Activated CD4-positive, alpha-beta T cell treated with anti-CD3 and anti-CD28 coated beads, Interleukin-2, Interleukin-6, amounts not matched to agents 100 ng/mL and 50 ng/mL, durations not matched to agents 16 hours and 8 hours (primary cell): ENCODE results near the gene VPS18.
A peak's percentile ranks its signal among the peaks of the same experiment; 100 is the strongest.
"Not testable (repeated sequence)": the region's sequence is repeated elsewhere in the genome, so short reads cannot be mapped to it uniquely, and the experiment has no call there.

ENCODE experiments used
- DNase-seq: peaks from one replicate; pipeline ENCODE4 v3.0.0-alpha.2; 2020

Gene VPS18, protein sequence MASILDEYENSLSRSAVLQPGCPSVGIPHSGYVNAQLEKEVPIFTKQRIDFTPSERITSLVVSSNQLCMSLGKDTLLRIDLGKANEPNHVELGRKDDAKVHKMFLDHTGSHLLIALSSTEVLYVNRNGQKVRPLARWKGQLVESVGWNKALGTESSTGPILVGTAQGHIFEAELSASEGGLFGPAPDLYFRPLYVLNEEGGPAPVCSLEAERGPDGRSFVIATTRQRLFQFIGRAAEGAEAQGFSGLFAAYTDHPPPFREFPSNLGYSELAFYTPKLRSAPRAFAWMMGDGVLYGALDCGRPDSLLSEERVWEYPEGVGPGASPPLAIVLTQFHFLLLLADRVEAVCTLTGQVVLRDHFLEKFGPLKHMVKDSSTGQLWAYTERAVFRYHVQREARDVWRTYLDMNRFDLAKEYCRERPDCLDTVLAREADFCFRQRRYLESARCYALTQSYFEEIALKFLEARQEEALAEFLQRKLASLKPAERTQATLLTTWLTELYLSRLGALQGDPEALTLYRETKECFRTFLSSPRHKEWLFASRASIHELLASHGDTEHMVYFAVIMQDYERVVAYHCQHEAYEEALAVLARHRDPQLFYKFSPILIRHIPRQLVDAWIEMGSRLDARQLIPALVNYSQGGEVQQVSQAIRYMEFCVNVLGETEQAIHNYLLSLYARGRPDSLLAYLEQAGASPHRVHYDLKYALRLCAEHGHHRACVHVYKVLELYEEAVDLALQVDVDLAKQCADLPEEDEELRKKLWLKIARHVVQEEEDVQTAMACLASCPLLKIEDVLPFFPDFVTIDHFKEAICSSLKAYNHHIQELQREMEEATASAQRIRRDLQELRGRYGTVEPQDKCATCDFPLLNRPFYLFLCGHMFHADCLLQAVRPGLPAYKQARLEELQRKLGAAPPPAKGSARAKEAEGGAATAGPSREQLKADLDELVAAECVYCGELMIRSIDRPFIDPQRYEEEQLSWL

DNA sequence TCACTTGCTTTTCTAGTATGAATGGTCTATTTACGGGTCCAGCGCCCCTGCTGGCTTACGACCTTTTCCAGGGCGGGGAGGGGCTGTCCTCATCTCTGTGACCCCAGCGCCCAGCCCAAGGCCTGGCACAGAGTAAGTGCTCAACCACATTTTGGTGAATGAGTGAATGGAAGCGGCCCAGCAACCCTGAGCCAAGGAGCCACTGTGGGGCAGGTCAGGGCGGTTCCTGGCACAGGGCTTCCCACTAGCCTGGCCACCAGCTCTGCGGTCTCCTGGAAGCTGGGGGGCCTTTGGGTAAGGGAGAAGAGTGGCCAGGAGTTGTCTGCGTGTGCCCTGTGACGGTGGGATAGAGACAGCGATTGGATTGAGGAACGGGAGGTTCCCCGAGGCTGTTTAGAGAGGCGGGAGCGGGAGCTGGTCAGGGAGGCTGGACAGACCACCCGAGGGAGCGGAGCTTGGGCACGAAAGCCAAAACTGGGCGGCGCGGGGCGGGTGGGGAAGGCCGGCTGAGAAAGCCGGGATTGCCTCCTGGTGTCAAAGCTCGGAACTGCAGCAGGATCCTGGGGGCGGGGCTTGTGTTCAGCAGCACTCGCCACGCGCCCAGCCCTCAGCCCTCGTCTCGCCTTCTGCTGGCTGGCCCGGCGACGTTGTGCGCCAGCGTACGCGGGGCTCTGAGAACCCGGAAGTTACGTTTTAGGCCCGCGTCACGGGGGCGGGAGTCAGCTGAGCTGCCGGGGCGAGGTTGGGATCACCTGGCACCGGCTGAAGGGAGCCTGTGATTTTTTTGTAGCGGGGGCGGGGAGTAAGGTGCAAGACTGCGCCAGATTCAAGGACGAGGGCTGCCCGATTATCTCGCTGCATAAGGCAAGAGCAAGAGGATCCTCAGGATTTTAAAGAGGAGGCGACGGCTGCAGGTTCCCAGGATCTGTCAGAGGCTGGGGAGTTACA is at the start of gene VPS18:
Gene VPS18 (plus strand): TSS at position 718 of the 948 bp plus-strand sequence. CDS start 319 bp downstream, outside the sequence.
- DNase-seq, result peak; percentile 99

DNA sequence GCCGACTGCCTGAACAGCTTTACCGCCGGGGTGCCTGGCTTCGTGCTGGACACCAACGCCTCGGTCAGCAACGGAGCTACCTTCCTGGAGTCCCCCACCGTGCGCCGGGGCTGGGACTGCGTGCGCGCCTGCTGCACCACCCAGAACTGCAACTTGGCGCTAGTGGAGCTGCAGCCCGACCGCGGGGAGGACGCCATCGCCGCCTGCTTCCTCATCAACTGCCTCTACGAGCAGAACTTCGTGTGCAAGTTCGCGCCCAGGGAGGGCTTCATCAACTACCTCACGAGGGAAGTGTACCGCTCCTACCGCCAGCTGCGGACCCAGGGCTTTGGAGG is 49.6 kb upstream of the VPS18 start:
- DNase-seq, result peak; percentile 34

DNA sequence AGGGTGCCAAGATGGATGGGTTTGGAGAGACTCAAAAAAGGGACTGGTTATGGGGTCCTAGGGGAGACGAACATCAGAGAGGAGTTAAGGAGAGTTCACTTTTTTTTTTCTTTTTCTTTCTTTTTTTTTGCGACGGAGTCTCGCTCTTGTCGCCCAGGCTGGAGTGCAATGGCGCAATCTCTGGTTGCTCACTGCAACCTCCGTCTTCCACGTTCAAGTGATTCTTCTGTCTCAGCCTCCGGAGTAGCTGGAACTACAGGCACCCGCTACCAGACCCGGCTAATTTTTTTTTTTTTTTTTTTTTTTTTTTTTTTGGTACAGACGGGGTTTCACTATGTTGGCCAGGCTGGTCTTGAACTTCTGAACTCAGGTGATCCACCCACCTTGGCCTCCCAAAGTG is 49.2 kb upstream of the VPS18 start:
- DNase-seq, result no peak

DNA sequence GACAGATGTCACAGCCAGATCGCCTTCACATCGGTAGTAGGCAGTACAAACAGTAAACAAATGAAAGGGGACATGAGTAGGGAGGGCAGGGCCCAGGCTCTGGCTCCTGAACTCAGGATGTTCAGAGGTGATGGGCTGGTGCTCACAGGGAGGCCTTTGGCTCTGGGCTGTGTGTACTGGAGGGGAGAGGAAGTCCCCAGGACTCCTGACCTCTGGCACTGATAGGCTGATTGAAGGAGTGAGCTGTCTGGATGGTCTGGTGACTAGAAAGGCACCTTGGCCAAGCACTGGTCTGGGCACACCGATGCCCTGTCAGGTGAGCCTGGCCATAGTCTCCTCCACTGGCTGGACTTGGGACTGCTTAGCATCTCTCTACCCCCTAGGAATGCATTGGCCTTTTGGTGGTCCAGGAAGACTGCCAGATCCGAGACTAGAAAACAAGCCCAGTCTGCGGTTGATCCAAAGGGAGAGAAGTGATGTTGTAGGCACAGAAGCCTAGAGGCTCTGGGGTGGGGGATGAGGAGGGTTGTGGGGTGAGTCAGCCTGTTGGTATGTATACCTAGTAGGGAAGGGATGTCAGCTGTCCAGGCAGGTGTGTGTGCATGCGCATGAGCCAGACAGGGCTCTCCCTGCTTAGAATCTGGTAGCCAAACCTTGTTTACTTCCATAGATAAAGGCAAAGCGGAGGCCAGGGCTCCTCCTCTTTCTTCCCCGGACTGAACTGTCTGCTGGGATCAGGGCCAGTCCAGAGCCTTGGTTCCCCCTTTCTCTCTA is 48.6 kb upstream of the VPS18 start:
- DNase-seq, result no peak

DNA sequence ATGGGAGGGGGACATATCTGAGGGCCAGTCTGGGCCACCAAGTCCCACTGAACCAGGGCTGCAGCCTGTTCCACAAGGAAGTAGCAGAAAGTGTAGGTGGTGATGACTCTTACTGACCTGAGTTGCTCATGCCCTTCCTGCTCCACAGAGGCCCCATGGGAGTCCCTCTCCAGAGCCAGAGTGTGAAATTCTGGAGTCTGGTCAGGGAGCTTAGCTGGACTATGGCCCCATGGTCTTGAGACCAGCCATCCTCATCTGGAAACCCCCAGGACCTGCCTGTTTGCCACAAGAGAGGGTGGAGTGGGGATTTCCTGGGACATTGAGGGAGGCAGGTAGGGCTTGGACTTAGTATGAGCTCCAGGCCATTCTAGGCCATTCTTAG is 47.4 kb upstream of the VPS18 start:
- no peak for DNase-seq

DNA sequence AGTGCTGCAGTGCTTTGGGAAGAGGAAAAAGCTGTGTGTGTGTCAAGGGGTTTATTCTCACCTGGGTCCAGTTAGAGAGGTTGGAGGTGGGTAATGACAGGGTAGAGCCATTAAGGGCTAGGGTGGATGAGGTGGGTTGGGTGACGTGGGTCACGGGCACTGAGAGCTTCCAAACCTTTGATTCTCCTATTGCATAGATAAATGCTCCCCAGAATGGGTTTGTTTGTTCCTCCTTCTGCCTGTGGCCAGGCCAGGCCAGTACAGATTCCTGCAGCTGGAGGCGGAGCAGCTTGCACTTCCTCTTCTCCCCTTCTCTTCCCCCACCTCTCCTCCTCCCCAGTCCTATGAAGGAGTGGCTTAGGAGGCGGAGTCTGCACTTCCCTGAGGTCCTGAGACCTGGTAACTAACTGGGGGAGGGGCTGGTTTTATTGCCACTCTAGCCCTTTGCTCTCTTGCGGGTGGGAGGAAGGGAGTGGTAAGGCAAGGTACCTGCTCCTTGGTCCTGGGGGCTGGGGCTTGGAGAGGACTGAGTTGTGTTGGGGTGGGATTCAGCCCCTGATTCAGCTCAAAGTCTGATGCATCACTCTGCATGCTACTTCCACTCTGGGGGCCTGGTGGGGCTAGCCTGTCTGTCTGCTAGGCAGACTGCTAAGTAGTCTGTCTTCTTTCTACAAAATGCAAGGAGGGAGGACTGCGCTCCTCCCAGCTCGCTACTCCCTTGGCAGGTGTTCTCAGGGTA is 46.9 kb upstream of the VPS18 start:
- DNase-seq, result no peak

DNA sequence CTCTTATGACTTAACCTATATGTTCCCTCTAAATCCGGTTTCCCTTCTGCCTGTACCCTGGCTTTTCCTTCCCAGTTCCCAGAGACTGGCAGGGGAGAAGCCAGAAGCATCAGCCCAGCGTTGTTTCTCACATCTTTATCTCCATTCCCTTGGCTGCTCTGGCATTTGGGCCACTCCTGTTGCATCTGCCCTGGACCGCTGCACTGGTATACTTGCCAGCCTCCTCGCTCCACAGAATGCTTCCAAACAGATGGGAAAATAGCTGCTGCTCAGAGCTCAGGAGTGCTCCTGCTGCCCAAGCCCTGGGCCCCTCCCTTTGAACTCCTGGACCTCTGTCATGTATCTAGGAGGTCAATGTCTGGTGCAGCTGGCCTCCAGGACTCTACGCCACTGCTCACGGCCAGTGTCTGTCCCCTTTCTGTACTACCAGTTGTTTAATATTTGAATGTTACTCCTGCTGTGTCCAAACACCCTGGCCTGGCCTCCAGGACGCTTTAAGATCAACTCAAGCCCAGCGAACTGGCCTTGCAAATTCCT is 43.6 kb upstream of the VPS18 start:
- no peak for DNase-seq

DNA sequence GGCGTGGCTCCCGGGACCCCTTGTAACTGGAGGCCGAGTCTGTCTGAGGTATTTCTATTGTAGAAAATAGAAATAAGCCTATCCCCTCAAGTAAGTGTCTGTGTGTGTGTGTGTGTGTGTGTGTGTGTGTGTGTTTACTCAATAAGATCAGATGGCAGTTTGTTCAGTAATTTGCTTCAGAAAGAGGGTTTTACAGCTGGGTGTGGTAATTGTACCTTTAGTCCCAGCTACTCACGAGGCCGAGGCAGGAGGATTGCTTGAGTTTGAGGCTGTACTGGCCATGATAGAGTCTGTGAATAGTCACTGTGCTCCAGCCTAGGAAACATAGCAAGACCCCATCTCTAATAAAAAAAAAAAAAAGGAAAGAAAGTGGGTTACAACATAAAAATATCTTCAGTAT is 41.7 kb upstream of the VPS18 start:
- DNase-seq, result no peak

DNA sequence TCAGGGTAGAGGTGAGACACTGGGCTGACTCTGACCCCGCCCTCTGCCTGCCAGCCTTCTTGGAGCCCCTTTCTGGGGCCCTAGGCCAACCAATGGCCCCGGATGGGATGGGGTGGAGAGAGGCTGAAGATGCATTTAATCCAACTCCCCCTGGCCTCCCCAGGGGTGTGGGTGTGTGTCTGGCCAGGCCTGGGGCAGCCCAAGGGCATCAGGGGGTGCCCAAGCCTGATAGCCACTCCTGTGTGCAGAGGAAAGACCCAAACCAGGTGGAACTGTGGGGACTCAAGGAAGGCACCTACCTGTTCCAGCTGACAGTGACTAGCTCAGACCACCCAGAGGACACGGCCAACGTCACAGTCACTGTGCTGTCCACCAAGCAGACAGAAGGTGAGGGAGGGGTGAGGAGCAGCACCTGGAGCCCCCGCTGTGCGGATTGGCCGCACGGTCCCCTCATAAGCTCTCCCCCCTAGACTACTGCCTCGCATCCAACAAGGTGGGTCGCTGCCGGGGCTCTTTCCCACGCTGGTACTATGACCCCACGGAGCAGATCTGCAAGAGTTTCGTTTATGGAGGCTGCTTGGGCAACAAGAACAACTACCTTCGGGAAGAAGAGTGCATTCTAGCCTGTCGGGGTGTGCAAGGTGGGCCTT is 40.9 kb upstream of the VPS18 start:
- no peak for DNase-seq

DNA sequence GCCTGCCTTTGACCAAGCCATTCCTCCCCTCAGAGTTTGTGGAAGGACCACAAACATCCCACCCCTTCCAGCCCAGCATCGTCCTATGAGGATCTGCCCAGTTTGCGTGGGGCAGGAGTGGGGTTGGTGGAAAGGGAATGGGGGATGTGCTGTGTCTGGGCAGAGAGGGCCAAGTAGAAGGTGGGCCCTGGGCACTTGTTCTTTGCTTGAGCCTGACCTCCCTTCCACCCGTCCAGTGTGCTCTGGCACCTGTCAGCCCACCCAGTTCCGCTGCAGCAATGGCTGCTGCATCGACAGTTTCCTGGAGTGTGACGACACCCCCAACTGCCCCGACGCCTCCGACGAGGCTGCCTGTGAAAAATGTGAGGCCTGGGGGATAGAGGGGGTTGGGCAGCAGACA is 40.1 kb upstream of the VPS18 start:
- no peak for DNase-seq

DNA sequence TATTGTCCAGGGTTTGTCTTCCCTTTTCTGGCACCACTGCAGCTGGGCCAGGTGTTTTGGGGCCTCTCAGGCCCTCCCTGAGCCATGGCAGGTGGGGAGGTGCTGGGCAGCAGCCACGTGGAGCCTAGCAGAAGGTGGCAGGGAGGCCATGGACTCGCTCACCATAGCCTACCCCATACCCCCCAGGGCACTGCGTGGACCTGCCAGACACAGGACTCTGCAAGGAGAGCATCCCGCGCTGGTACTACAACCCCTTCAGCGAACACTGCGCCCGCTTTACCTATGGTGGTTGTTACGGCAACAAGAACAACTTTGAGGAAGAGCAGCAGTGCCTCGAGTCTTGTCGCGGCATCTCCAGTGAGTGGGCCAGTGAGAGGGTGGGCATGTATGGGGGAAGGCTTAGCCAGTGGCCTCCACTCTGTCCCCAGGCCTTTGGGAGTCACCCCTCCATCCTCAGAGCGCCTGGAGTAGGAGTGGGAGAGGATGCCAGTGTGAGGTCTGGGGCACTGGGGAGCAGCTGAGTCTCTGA is 38.5 kb upstream of the VPS18 start:
- DNase-seq, result no peak

DNA sequence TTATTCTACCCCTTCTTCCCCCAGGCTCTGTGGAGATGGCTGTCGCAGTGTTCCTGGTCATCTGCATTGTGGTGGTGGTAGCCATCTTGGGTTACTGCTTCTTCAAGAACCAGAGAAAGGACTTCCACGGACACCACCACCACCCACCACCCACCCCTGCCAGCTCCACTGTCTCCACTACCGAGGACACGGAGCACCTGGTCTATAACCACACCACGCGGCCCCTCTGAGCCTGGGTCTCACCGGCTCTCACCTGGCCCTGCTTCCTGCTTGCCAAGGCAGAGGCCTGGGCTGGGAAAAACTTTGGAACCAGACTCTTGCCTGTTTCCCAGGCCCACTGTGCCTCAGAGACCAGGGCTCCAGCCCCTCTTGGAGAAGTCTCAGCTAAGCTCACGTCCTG is 37.5 kb upstream of the VPS18 start:
- DNase-seq, result no peak

DNA sequence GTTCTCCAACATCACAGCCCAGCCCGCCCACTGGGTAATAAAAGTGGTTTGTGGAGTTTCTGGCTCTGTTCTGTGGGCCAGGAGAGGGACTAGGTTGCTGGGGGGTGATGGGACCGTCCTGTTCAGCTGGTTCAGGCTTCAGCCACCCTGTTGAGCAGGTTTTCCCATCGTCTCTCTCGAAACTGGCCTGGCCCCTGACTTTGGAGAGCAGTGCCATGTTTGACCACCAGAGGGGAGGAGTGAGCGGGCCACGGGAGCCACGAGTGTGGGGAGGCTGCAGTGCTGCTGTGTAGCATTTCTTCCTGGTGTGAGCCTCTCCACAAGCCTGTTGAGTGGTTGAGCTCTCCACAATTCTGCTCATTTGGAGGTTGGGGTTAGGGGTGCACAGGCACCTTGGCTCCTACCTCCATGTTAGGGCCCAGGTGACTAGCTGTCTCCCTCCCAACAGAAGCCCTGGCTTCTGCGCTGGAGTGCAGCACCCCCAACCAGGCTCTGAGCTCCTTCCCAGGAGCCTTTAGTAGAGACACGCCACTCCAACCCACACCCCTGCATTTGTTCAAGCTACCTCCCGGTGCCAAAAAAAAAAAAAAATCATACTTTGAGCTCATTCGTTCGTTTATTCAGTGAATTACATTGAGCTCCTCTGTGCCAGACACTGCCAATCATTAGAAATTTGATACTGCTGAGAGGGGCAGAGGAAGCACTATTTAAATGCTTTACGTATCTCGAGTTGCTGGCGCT is 36.5 kb upstream of the VPS18 start:
- DNase-seq, result peak; percentile 88

DNA sequence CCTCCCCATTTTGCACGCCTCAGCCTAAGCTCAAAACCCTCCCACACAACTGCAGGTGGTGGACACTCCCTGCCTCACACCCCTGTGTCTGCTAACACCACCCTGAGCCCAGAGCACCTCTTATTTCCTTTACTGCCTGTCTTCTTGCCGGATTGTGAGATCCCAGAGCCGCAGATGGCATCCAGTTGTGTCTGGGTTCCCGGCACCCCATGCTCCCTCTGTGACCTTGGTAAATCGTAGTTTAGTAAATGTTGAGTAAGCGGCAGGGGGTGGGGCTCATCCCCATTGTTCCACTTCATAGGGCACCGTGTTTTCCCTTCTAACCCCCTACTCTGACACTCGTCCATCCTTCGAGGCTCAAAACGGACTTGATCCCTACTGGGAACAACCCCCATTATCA is 35.5 kb upstream of the VPS18 start:
- no peak for DNase-seq

DNA sequence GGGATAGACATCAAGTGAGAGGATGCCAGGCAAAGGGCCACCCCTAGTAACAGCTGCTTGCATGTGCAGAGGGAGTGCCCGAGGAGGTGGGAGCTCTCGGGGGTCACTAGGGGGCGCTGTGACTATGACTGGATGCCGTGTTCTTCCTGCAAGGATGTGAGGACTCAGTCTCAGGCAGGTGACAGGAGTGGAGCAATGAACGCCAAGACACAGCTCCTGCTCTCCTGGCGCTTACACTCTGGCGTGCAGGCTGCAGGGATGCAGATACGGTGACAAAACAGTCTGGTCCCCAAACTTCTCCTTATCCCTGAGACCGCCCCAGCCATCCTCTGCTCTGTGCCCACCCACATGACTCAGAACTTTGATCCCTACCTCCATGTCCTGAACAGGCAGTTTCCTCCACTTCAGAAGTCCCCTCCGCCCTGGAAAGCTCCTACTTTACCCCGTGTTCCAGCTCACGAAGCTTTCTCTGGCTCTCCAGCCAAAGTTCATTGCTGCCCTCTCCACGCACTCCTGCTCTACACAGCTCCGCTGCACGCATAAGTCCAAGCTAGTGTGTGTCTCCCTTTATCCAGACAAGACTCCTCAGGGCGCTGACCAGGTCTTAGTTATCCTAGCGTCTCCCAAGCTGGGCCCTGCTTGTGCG is 34.9 kb upstream of the VPS18 start:
- DNase-seq, result peak; percentile 88

DNA sequence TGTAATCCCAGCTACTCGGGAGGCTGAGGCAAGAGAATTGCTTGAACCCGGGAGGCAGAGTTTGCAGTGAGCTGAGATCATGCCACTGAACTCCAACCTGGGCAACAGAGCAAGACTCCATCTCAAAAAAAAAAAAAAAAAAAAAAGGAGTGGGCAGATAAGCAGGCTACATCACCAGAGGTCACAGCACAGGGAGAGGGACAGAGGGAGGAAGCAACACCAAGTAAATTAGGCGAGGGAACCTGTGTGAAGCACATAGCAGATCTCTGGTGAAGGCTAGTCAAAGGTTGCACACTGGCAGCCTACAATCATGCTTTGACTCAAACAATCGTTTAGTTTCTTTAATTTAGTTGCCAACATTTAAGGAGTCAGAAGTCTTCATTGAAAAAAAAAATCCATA is 33.1 kb upstream of the VPS18 start:
- not testable (repeated sequence) for DNase-seq

DNA sequence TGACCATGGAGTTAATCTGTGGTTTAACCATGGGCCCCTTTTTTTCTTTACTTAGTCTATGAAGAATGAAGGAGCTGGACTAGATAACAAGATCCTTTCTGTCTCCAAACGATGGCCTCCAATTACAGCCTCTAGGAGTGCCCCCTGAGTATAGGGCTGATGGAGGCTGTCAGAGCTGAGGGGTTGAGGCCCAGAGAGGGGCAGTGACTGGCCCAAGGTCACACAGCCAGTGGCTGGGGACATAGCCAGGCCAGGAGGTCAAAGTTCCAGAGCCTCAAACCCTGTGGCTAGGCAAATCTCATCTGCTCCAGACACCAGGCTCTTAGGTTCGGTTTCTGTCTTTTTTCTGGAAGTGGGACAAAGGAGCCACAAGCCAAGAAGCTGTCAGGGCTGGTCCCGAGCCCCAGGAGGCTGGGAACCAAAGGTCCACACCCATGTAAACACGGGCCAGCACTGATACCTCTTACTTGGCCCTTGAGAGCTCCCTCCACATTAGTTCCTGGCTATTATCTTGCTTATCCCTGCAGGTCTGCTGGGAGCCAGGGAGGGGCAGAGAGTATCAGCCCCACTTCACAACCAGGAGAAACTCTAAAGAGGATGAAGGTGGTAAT is 30.5 kb upstream of the VPS18 start:
- DNase-seq, result no peak

DNA sequence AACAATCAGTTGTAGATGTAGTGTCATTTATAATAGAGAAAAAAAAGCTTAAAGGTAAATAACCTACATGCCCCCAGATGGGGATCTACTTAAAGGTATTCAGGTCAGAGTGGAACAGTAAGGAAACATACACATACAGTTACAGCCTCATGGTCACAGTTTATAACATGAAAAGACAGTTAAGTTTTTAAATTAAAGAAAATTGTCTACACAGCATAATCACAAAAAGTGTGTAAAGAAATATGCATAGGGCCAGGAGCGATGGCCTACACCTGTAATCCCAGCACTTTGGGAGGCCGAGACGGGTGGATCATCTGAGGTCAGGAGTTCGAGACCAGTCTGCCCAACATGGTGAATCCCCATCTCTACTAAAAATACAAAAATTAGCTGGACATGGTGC is 27.1 kb upstream of the VPS18 start:
- no peak for DNase-seq

DNA sequence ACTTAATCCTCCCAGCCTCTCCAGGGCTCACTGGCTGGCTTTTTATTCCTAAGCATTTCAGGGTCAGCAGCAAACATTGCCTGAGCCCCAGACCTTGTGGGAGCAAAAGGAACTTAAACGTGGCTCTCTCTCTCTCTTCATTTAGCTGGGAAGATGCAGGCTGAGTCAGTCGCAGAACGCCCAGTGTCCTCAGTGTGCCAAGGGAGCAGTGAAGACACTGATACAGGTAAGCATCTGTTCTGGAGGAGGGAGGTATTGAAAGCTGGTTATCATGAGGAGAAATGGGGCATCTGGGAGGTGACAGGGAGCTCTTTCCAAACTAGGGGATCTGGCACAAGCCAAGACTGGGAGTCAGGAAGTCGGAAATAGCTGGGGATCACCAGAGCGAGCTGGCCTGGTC is 24.6 kb upstream of the VPS18 start:
- DNase-seq, result no peak
